Activated CD4-positive, CD25-positive, alpha-beta regulatory T cell treated with anti-CD3 and anti-CD28 coated beads, Interleukin-2, amount 50 U/mL, for 24 hours (primary cell): ENCODE results near the gene AP4E1.
"Not testable (repeated sequence)": the region's sequence is repeated elsewhere in the genome, so short reads cannot be mapped to it uniquely, and the experiment has no call there.

Source experiments
- ATAC-seq, 2 donors: fragments of 150-1000 bp; cut with Tn5 transposase; one replicate each; pipeline ENCODE4 v1.10.0; 2021; ENCODE audit warnings: mild to moderate bottlenecking in 1 of 2, moderate library complexity in 1 of 2

Gene AP4E1

GRCh38 chr15:51030649-51031316 is 122.3 kb downstream of the AP4E1 start:
- ATAC-seq, result no peak

- not testable (repeated sequence) for ATAC-seq
Observed at GRCh38 chr15:51037474-51037873, 129.0 kb downstream of the AP4E1 start.

GRCh38 chr15:51038162-51038973 is 129.9 kb downstream of the AP4E1 start:
- ATAC-seq, result no peak

GRCh38 chr15:51038974-51039319 is 130.5 kb downstream of the AP4E1 start:
- no peak for ATAC-seq

GRCh38 chr15:51044037-51044727 is 135.7 kb downstream of the AP4E1 start:
- ATAC-seq, result no peak

- ATAC-seq, result no peak
Observed at GRCh38 chr15:51046016-51046415, 137.5 kb downstream of the AP4E1 start.

- ATAC-seq, result no peak
Observed at GRCh38 chr15:51046799-51047449, 138.4 kb downstream of the AP4E1 start.

- no peak for ATAC-seq
Observed at GRCh38 chr15:51048308-51048707, 139.8 kb downstream of the AP4E1 start.

- no peak for ATAC-seq
Observed at GRCh38 chr15:51049081-51049480, 140.6 kb downstream of the AP4E1 start.

- ATAC-seq, result no peak
Observed at GRCh38 chr15:51051776-51052175, 143.3 kb downstream of the AP4E1 start.

- ATAC-seq, result no peak
Observed at GRCh38 chr15:51053571-51053970, 145.1 kb downstream of the AP4E1 start.

- no peak for ATAC-seq
Observed at GRCh38 chr15:51054535-51054934, 146.1 kb downstream of the AP4E1 start.
